SK-N-MC (cell line): ENCODE data around the gene PODN.

Source experiments
- EZH2 ChIP-seq: fragments of 200-600 bp; sonication (generic); IDR thresholded peaks from one replicate; pipeline ENCODE4 v1.6.1; 2017; ENCODE audit warnings: antibody characterized with exemption
- POLR2AphosphoS5 ChIP-seq: IDR thresholded peaks from 2 replicates; pipeline ENCODE4 v1.6.1; 2012; ENCODE audit warnings: mild to moderate bottlenecking, low read depth, low read length, borderline replicate concordance

DNA sequence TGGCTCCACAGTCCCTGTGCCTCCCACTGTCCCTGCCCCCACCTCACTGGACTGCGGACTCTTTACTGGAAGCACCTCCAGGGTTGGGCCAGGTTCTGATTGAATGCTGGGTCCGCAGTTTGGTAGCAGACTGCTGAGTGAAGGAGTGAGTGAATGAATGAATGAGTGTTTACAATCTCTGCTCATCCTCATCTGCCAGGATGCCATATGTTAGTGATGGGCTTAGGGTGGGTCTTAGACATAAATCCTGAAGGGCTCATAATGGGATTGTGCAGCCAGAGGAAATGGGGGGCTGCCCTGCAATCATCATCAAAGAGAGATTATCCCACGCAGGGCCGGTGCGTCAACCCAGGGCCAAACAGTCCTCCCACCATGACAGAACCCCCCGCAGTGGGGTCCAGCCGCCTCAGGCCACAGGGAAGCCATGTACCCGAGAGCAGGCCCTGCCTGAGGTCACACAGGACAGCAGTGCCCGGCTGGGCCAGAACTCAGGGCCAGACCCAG lies 54.3 kb downstream of the PODN start:
- TF ChIP-seq EZH2 (no peak), POLR2AphosphoS5 (no peak)
